Left kidney (tissue), 2 donors: ENCODE results near the gene LDLRAD4. TPM values are rescaled to one million over a fixed set of nuclear protein-coding genes. Genes with fewer than 3 reads are reported as not detected.

Experiments
- DNase-seq: peaks from one replicate; pipeline ENCODE4 v3.0.0-alpha.2; 2013
- polyA plus RNA-seq: library from polyadenylated mRNA; unstranded; fragments of 120-200 nt; gene quantifications from one replicate; pipeline ENCODE4 v1.2.1, GENCODE V29; 2013; ENCODE audit not compliant: insufficient read length

LDLRAD4 gene
- polyA plus RNA-seq, 1 donor = 9.7 TPM

DNA sequence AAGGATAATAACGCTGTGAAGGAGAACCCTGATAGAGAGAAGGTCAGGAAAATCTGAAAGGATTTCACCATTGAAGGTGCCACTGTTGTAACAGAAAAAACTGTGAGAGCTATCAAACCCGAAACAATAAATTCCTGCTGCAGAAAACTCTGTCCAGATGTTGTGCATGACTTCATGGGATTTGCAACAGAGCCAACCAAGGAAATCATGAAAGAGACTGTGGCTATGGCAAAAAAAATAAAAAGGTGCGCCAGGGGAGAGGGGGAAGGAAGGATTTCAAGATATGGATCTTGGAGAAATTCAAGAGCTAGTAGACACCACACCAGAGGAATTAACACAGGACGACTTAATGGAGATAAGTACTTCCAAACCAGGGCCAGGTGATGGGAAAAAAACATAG, 88.0 kb downstream of the LDLRAD4 start:
- no peak for DNase-seq

DNA sequence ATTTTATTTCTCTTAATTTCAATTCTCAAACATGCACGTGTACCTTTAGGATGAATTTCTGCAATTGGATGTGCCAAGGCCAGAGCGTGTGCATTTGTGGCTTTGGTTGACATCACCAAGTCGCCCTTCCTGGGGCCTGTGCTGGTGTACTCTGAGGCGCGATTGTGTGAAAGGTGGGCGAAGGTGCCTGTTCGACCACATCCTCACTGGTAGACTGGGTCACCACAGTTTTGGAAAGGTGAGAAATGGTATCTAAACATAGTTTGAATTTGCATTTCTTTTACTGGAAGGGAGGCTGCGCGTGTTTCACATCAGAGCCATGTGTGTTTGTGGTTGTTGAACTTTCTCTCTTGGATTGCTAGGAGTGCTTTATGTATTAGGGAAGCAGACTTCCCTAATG, 89.8 kb downstream of the LDLRAD4 start:
- no peak for DNase-seq

DNA sequence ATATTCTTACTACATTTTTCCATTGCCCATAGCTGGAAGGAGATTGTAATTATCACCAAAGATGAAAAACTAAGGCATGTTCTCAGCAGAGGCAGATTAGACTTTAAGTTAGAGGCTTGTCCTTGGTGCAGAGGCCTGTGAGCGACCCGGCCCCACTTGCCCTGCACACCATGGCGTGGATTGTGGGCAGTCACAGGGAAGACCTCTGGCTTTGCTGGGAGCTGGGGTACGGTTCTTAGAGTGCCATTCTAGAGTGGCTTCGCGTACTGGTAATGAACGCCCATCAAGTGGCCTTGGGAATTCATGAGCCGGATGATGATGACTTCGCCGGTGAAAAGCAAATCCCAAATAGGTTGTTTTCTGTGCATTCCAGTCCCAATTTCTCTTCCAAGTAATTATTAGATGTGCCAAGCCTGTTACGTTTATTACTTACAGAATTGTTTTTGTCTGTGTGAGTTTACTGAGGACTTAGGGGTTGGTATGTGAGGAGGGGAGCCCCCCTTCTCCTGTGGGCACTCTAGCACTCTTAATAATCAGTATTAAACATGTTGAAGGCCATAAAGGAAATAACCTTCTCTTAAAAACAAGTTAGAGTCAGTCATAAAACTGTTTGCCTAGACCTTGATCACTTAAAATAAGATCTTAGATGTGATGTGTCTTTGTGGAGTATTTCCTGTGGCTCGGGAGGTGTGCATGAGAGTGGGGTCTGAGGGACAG, 90.6 kb downstream of the LDLRAD4 start:
- DNase-seq = no peak

DNA sequence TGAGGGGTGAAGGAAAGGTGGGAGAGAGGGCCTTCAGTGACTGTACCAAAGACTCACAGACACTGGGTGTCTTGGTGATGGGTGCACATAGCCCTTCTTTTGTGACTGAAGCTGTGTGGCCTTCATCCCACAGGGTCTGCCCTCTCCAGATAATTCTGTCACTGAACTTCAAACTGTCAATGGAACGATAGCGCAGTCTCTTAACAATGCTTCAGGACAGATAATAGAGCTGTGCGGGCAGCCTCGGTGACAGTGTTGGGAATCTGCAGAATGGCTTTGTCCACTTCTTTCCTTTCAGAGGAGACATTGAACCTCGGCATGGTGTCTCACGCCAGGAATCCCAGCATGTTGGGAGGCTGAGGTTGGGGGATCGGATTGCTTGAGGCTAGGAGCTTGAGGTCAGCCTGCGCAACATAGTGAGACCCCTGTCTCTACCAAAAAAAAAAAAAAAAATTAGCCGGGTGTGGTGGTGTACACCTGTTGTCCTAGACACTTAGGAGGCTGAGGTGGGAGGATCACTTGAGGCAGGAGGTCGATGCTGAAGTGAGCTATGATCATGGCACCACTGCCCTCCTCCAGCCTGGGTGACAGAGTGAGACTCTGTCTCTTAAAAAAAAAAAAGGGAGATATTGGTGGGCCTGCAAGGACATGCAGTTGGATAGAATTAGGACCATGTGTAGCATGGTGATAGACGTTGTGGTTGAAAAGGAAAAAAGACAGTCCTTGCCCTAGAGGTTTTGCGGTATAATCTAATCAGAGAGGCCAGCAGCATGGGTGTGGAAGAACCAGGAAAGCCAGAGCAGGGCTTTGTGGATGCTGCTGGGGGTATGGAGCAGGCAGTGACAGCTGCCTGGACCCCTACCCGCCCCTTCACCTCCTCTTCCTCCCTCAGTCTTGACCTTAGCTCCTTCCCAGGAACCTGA, 91.4 kb downstream of the LDLRAD4 start:
- DNase-seq = no peak

DNA sequence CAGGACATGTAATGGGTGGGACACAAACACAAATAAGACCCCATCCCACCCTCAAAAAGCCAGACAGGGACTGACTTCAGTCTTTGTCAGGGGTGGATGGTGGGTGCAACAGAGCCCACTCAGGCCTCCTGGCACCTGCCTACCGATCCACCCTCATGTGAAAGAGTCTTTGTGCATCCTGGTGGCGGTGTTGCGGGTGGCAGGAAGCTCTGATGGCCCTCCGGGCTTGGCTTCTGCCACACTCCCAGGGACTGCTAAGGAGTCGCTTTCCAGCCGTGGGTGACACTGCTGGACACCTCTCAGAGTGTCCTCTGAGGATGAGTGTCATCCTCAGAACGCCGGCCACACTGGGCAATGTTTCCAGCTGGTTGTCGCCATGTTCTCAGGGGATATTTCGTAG, 92.6 kb downstream of the LDLRAD4 start:
- no peak for DNase-seq

DNA sequence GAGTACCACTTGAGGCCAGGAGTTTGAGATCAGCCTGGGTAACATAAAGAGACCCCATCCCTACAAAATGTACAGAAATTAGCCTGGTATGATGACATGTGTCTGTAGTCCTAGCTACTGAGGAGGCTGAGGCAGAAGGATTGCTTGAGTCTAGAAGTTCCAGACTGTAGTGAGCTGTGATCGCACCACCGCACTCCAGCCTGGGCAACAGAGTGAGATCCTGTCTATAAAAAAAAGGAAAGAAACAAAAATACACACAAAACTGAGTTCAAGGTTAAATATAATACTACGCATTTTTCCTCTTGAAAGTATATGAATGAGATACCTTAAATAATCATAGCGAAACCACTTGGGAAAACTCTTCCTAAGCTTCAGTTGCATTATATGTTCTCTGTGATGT, 94.0 kb downstream of the LDLRAD4 start:
- DNase-seq = no peak

DNA sequence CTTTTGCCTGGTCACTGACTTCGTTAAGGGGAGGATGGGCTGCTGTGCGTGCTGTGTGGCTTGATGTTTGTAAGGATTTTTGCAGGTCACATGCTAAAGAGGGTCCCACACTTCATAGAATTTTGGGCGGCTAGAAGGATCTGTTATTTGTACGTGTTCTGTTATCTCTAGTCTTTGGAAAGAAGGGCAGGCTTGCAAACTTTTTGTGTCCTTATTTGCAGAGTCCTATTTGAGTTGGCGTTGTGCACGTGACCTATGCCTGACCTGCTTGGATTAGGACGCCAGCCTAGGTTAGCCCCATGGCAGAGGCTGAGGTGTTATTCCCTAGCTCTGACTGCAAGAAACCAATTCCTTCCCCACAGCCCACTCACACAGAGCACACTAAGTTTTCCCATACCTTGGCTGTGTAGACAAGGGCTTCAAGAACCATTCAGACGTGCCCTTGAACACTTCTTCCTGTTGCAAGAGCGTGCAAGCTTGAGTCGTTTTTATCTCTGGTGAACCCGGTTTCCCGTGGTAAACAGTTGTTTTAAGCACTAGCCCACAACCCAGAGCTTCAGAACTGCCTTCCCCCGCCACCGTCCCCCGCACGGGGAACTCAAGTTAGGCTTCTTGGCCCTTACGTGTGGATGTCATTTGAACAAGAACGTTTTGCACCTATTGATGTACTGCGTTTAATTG, 94.6 kb downstream of the LDLRAD4 start:
- no peak for DNase-seq

DNA sequence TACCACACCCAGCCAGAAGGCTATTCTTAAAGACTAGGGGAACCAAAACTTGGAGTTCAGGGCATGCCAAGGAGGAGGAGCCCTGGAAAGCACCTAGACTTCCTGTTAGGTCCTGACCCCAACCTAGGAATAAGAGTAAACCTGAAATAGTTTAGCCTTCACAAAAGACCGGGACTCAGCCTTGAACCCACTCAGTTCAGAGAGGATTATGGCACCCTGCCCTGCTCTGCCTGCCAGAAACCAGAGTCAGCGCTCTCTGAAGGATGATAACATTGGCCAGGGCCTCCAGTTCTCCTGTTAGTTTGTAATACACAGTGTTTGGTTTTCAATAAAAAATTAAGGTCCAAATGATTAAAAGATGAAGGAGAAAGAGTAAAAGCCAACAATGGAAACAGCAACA, 96.4 kb downstream of the LDLRAD4 start:
- DNase-seq = no peak

DNA sequence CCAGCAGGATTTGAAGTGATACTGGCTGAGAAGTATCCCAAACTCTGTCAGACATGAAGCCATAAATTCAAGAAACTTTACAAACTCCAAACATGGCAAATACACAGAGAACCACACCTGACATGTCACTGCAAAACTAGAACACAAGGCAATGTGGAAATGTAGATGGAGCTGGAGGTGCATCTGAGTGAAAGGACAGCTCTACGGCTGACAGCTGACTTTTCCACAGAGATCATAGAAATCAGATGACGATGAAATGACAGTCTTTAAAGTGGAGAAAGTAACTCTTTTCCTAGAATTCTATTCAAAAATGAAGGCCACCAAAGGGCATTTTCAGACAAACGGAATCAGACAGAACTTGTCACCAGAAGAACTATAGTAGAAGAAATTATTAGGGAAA, 97.5 kb downstream of the LDLRAD4 start:
- no peak for DNase-seq

DNA sequence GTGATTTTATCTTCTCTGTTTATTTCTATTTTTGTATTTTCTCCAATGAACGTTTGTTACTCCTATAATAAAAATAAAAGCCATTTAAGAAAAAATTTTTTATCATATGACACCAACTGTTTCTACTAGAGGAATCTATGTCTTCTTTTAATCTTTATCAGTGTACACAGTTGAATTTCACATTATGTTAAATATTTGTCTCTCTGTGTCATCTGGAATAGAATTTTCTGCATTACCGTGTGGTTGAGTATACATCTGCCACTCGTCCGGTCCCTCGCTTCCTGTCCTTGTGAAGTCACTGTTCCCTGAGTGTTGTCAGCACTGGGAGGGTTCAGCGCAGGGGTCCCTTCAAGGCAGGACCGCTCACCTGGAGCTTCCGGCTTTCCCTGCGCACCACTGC, 99.2 kb downstream of the LDLRAD4 start:
- DNase-seq = no peak

DNA sequence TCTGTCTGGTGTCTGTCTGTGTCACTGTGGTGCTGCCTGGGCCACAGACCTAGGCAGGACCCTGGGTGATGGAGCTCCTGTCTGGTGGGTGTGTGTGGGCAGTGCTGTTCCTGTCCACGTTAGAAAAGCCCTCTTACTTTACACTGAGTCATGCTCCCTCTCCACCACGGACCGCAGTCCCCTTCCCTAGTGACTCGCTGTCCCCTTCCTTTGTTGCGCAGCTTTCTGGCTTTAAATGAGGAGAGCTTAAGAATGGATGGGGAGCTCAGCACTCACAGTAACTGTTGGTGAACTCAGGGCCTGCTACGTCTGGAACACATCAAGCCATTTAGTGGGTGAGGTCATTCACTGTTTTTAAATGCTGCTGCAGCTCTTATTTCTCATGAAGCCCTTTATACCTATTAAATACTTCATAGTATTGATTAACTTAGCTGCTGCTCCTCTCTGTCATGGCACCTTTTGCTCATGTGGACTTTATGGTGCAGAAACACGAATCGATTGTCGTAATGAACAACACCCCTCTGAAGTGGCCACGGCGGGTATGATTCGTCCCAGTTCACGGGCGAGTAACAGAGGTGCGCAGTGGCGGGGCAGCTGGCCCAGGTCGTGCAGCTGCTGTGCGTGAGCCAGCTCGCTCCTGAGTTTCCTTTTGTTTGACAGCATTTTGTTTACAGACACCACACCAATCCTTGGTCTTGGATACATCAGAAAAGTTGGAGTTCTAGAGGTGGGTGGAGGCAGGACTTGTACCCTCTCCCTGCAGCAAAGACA, 100.4 kb downstream of the LDLRAD4 start:
- DNase-seq = no peak

DNA sequence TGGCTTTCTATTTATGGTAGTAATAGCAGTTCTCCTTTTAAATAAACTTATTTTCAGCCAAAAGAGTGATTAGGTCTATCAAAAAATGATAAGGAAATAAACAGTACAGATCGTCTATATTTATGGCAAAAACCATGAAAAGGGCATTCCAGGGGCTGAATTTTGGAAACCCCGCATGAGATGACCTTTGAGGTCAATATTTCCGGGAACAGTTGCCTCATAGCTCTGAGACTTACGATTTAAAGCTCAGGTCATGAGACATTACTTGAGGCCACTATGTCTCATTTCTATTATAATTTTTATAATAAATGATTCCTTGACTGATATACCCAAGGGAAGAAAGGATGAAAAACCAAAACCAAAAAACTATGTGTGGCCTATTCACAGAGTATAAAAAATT, 101.1 kb downstream of the LDLRAD4 start:
- DNase-seq = no peak

DNA sequence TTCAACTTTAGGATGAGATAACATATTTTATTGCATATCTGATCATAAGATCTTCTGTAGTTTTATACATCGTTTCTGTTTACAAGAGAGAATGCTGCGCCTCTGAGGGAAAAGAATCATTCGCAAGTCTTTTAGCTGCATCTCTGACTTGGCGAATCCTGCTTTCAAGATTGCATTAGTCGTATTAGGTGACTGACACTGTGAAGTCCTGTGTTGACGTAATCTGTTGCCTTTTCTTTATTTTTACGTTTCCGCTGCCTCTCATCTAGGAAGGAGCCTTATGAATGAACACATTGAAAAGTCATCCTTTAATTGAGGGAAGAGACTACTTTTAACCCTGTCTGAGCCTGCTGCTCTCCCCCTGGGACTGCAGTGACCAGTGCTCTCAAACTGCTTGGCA, 101.5 kb downstream of the LDLRAD4 start:
- DNase-seq = no peak

DNA sequence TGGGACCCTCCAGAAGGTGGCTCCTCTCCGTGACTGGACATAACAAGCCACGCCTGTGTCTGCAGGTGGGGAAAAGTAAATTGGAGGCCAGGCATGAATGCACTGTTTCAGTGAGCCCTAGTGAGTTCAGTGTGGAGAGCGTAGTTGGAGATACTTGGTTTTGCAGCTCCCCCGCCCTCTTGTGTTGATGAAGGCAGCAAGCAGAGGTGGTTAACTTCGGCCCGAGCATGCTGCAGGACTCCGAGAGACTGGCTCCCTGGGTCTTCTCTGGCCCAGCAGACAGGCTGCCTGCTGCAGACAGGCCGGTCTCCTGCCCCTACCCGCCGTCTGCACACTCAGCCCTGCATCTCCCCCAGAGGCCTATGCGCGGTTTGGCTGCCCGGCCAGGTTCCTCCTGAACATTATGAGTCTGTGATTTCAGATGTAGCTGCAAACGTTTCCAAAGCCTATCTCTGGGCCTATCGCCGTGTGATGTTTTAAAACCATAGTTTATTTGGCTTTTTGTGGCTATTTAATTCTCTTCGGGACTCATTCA, 102.4 kb downstream of the LDLRAD4 start:
- DNase-seq = no peak

DNA sequence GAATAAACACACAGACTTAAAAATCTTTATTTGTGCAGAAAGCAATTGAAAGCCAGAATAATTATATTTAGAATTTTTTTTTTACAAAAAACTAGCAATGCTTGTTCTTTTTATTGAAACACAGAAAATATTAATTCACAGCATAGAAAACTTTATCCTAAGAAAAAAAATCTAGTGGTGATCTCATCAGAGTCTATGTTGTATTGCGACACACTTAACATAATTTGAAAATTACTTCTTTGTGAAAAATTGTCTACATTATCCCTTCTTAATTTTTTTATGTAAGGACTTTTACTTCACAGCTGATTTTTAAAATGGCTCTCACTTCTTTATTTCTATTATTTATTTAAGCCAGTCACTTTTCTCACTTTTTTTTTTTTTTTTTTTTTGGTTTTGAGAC, 103.4 kb downstream of the LDLRAD4 start:
- DNase-seq = no peak

DNA sequence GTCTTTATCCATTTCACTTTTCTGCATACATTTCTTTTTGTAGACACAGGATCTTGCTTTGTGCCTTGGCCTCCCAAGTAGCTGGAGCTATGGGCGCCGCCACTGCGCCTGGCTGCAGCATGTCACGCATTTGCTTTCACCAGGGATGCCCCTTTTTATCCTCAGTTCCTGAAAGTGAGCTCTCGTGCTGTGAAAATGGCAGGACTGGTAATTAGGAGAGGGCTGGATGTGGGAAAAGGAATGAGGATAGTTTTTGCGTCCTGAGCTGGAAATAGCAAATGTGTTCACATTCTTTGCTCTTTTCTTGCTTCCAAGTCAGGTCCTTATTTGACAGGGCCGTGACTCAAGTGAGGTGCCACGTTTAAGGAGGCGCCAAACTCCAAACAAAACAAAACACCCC, 104.6 kb downstream of the LDLRAD4 start:
- no peak for DNase-seq

DNA sequence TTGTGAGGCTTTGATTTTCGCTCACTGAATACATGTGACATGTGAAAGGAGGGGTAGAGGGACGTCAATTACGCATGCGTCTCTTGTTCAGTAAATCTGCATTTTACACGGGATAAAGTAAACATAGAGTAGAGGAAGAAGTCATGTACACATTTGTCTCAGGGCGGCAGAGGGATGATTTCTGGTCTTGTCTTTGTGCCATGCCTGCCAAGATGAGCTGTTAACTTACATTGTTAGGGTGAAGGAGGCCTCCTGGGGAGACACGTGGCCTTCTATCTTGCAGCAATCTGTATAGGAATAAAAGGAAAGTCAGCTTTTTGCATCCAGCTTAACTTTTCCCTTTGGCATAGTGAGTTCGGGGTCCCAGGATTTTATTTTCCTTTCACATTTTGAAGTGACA, 106.3 kb downstream of the LDLRAD4 start:
- DNase-seq = no peak

DNA sequence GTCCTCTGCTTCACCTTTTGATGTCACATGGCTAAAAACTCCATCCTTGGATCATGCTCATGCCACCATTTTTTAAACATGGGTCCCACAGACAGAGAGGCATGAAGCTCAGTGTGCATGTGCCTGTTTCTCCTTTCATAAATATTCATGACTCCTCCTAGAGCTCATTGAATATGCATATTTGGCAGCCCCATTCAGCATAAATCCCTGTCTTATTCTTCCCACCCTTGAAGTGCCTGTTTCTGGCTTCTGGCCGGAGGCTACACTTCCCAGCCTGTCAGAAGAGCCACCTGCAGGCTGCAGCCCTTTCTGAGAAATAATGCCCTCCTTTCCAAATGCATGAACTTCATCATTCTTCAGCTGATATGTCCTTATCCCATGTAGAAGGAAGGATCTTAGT, 109.7 kb downstream of the LDLRAD4 start:
- DNase-seq = no peak

DNA sequence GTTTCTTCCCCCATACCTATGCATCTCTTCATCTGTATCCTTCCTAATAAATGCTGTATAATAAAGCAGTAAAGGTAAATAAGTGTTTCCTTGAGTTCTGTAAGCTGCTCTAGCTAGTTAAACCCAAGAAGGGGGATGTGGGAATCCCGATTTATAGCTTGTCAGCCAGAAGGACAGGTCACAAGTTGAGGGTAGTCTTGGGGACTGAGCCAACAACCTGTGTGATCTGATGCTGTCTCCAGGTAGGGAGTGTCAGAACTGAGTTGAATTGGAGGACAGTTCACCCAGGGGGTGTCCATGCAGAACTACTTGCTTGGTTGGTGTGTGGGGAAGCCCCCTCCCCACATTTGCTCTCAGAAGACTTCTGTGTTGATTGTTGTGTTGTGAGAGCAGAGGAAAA, 112.4 kb downstream of the LDLRAD4 start:
- peak; percentile 42 for DNase-seq

DNA sequence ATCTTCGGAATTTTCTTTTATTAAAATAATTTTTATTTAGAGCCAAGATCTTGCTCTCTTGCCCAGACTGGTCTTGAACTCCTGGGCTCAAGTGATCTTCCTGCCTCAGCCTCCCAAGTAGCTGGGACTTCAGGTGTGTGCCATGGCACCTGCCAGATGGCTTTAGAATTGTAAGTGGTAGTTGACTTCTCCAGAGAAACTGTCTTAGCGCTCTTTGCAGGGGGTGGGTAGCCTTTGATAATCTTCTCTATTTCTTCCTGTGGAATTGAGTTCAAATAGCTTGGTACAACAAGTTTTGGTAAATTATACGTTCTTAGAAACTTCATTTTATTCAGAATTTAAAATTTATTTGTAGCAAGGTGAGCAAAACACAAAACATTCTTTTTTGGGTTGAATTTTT, 113.3 kb downstream of the LDLRAD4 start:
- no peak for DNase-seq

DNA sequence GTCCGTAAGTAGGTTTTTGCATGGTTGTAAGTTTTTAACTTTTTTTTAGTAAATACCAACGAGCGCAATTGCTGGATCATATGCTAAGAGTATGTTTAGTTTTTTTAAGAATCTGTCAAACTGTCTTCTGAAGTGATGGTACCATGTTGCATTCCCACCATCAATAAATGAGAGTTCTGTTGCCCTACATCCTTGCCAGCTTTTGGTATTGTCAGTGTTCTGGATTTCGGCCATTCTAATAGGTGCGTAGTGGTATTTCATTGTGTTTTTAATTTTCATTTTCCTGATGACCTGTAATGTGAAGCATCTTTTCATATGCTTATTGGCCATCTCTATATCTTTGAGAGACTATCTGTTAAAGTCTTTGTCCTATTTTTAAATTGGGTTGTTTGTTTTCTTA, 114.3 kb downstream of the LDLRAD4 start:
- DNase-seq = no peak

DNA sequence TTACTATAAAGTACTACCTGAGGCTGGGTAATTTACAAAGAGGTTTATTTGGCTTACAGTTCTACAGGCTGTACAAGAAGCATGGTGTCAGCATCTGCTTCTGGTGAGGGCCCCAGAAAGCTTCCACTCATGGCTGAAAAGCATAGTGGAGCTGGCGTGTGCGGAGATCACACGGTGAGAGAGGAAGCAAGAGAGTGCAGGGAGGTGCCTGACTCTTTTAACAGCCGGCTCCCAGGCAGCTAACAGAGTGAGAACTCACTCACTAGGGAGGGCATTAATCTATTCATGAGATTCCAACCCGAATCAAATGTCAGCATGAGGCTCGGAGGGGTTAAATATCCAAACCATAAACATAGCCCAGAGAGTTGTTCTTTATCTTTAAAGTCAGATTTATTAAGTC, 117.3 kb downstream of the LDLRAD4 start:
- no peak for DNase-seq
